HL-60/S4 treated with retinoic acid at 250 ng/mL for 4 days and 3 days (cell line): ENCODE measurements around the gene ALDH3A1.

Experiments
- in situ Hi-C: fragments of 300-500 bp; cut with MboI; formaldehyde crosslinking; loops from 2 replicates; pipeline ENCODE4 v1.7.0; 2022; ENCODE audit warnings: low sequenced_read_pairs

Gene ALDH3A1

DNA sequence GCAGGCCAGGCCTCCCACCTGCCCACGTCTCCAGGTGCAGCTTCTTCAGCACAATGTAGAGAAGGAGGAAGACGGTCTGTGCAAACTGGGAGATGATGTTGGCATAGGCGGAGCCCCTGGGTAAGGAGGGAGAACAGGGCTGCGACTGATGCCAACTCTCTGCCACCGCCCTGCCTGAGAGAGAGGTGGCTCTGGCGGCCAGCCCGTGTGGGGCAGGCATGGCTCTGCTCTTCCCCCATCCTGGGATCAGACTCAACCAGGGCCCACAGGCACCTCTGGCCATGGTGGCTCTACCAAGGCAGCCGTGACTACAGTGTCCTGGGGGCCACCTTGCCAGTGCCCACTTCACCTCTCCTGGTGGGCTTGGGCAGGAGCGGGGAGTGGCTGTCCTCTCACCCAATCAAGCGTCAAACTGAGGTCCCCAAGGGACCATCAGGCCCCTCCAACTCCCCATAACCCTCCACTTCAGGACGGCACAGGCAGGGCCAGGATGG lies 40.3 kb downstream of the ALDH3A1 start:
- in situ Hi-C loops = no loop called here

GRCh38 chr17:19706791-19707727 lies 41.0 kb downstream of the ALDH3A1 start:
- in situ Hi-C loops = no loop called here

DNA sequence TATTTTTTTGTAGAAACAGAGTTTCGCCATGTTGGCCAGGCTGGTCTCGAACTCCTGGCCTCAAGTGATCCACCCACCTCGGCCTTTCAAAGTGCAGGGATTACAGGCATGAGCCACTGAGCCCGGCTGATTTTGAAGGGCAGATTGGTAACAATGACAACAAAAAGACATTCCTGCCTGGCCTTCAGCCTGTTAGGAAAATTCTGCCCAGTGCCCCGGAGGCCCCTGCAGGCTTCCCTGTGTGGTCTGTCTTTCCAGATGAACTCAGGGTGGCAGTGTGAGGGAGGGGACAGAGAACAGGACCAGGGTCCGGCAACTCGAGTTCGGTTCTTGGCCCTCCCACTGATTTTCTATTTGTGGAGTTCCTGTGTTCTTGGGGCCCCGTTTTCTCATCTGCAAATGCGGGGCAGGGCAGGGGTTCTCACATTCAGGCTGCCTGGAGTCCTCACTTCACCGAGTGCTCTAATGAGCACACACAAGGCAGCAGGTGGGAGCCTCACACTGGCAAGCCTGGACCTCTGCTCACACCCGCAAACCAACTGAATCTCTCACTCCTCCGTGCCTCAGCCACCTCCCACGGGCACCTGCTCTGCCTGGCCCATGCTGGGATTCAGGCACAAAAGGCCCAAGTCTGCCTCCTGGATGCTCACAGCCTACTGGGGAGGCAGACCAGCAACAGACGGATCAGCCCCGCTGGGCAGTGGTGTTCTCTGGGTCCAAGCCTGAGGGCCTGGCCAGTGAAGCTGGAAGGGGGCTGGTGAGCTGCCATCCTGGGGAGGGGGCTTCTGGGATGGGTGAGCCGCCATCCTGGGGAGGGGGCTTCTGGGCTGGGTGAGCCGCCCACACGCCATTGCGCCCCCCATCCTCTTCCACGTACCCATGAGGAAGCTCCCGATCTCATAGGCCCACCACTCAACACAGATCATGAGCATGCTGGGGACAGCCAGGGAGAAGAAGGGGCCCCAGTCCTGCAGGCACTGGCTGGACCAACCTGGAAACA lies 42.0 kb downstream of the ALDH3A1 start:
- in situ Hi-C loops = no loop called here

GRCh38 chr17:19705201-19705600 lies 42.9 kb downstream of the ALDH3A1 start:
- in situ Hi-C loops = no loop called here

- in situ Hi-C loops = no loop called here
These were observed 44.1 kb downstream of the ALDH3A1 start for GRCh38 chr17:19703828-19704613.

GRCh38 chr17:19703106-19703827 lies 44.8 kb downstream of the ALDH3A1 start:
- in situ Hi-C loops = no loop called here

- in situ Hi-C loops = no loop called here
These were observed 45.9 kb downstream of the ALDH3A1 start for GRCh38 chr17:19702217-19702641.
